Activated effector memory CD4-positive, alpha-beta T cell treated with anti-CD3 and anti-CD28 coated beads, Interleukin-2, amount 50 U/mL, for 16 hours (primary cell): Measurements from ENCODE around the gene CYP51A1.
"Not testable (repeated sequence)": the region's sequence is repeated elsewhere in the genome, so short reads cannot be mapped to it uniquely, and the experiment has no call there.

ENCODE experiments used
- DNase-seq: peaks from one replicate; pipeline ENCODE4 v3.0.0-alpha.2; 2020

CYP51A1 gene

GRCh38 chr7:92134271-92135051 is at the start of gene CYP51A1:
Gene CYP51A1, minus strand, starts transcription at chr7:92134477. Its CDS starts 113 bp downstream, at chr7:92134364.
- peak; percentile 97 for DNase-seq

- DNase-seq = peak; percentile 96
These were observed 44.9 kb upstream of the CYP51A1 start, which contains the start of gene LRRD1 for GRCh38 chr7:92178928-92179924. Gene LRRD1, minus strand, starts transcription at chr7:92179142. Its CDS starts 13,940 bp downstream, at chr7:92165202.

GRCh38 chr7:92177362-92177761 is 43.1 kb upstream of the CYP51A1 start:
- no peak for DNase-seq

- not testable (repeated sequence) for DNase-seq
These were observed 35.3 kb upstream of the CYP51A1 start for GRCh38 chr7:92169529-92169928.

- no peak for DNase-seq
These were observed 27.0 kb upstream of the CYP51A1 start for GRCh38 chr7:92161271-92161670.

- no peak for DNase-seq
These were observed 24.6 kb upstream of the CYP51A1 start for GRCh38 chr7:92158660-92159575.

GRCh38 chr7:92156990-92157389 is 22.7 kb upstream of the CYP51A1 start:
- no peak for DNase-seq

- no peak for DNase-seq
These were observed 20.9 kb upstream of the CYP51A1 start for GRCh38 chr7:92155108-92155739.

GRCh38 chr7:92150450-92151017 is 16.3 kb upstream of the CYP51A1 start:
- DNase-seq = no peak

- no peak for DNase-seq
These were observed 15.5 kb upstream of the CYP51A1 start for GRCh38 chr7:92149736-92150239.

GRCh38 chr7:92143192-92143880 is 9.1 kb upstream of the CYP51A1 start:
- not testable (repeated sequence) for DNase-seq

GRCh38 chr7:92142791-92143190 is 8.5 kb upstream of the CYP51A1 start:
- DNase-seq = not testable (repeated sequence)

- no peak for DNase-seq
These were observed 6.9 kb upstream of the CYP51A1 start for GRCh38 chr7:92141161-92141560.

- DNase-seq = no peak
These were observed 3.3 kb upstream of the CYP51A1 start for GRCh38 chr7:92137557-92137956.

GRCh38 chr7:92135052-92135889 is 994 bp upstream of the CYP51A1 start:
- DNase-seq = no peak

GRCh38 chr7:92133737-92134270 is 473 bp downstream of the CYP51A1 start:
- peak; percentile 85 for DNase-seq

GRCh38 chr7:92133133-92133736 is 1.0 kb downstream of the CYP51A1 start:
- DNase-seq = no peak

GRCh38 chr7:92131764-92132330 is 2.4 kb downstream of the CYP51A1 start:
- no peak for DNase-seq

GRCh38 chr7:92131093-92131492 is 3.2 kb downstream of the CYP51A1 start:
- no peak for DNase-seq
